ENCODE measurements around the gene DSE.

DSE gene

DNA sequence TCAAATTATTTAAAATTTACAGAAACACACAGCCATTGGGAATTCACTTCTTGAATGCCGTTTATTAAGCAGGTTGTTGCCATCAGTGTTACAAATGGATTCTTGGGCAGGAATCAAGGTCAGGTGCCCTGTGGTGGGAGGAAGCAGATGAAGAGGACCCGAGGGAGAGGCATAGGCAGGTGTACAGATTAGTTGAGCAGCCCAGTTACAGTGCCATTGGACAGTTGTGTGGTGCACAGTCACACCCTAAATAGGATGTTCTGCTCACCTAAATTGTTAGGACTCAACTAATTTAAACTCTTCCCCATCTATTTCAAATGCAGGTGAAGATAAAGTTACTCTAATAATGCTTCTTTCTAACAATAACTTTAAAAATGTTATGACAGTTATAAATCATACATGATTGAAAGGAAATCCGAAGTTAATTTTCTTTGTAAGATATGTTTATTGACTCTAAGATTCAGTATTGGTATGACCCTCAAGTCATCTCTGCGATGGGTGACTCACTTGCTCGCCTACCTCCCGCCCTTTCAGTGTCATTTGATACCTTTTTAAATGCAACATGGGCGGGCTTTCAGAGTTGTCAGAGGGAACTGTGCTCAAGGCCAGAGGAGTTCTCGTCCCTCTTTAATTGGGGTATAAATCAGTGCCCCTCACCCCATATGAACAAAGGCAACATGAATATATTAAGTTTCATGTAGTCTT, 35.1 kb downstream of the DSE start:
- H3K4me1 ChIP-seq (ENCODE audit: control insufficient read depth in 1 of 2, insufficient read depth in 2 of 2, low read length in 2 of 2) = peaks cover 5 to 15% of the 10 kb centered on the region in 2 donors
- no peak overlapping the region for H3K27ac ChIP-seq (ENCODE audit: low read depth, low read length)
- no peak overlapping the region for H3K4me3 ChIP-seq (ENCODE audit: low read depth in 1 of 2, low read length in 2 of 2)
- no peaks in the 10 kb centered on the region for H3K36me3 ChIP-seq (ENCODE audit: control insufficient read depth in 1 of 2, insufficient read depth in 2 of 2, low read length in 2 of 2)
- H3K9me3 ChIP-seq (ENCODE audit: control insufficient read depth in 1 of 2, low read length in 2 of 2) = no peaks in the 10 kb centered on the region
- H3K27me3 ChIP-seq (ENCODE audit: control insufficient read depth in 1 of 2, insufficient read depth in 2 of 2, low read length in 2 of 2) = no peaks in the 10 kb centered on the region
- no peak overlapping the region for H3K9ac ChIP-seq (ENCODE audit: low read depth in 1 of 2, low read length in 2 of 2)

DNA sequence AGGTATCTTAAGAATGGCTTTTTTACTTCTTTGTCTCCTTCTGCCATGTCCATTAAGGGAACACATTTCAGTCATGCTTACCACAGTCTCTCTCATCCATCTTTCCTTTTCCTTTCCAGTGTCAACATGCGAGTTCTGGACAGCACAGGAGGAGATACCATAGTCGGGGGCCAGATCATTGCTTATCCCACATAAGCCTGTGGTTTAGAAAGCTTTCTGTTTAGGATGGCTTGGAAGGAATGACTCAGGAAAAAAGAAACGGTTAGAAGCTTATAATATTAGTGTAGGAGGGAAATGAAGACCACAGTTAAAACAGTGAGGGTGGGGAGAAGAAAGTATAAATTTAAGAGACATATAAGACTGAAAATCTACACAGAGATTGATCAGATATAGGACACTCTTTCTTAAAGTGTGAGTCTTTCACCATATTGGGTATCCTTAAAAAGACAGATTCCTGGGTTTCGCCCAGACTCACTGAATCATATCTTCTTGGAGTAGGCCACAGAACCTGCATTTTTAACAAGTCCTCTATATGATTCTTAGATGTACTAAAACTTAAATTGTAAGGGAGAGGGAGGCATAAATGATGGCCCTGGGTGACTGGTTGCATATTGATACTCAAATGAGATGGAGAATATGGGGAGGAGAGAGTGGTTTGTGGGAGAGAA, 36.1 kb downstream of the DSE start:
- Histone ChIP-seq H3K27me3 (ENCODE audit: control insufficient read depth in 1 of 2, insufficient read depth in 2 of 2, low read length in 2 of 2) (no peaks in the 10 kb centered on the region), H3K9ac (ENCODE audit: low read depth in 1 of 2, low read length in 2 of 2) (no peak overlapping the region), H3K4me3 (ENCODE audit: low read depth in 1 of 2, low read length in 2 of 2) (no peak overlapping the region), H3K36me3 (ENCODE audit: control insufficient read depth in 1 of 2, insufficient read depth in 2 of 2, low read length in 2 of 2) (no peaks in the 10 kb centered on the region), H3K27ac (ENCODE audit: low read depth, low read length) (no peak overlapping the region), H3K4me1 (ENCODE audit: control insufficient read depth in 1 of 2, insufficient read depth in 2 of 2, low read length in 2 of 2) (peaks cover 11 to 20% of the 10 kb centered on the region in 2 donors), H3K9me3 (ENCODE audit: control insufficient read depth in 1 of 2, low read length in 2 of 2) (no peaks in the 10 kb centered on the region)

DNA sequence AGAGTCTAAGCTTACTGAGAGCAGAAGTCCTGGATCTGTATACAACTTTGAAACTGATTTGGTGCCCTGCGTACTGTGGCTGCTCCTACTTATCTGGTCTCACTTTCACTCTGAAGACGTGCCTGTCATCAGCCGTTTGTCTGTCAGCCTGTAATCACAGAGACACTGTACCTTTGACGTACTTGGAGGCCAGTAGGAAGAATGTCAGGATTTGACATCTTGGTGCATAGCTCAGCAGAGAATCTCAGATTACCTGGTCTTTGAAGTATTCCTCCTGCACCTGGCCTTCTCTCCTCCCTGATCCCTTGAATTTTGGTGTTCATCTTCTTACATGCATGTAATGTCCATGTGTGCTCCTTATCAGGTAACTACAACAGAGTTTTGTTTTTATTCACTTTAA, 37.7 kb downstream of the DSE start:
- no peak overlapping the region for H3K9ac ChIP-seq (ENCODE audit: low read depth in 1 of 2, low read length in 2 of 2)
- no peaks in the 10 kb centered on the region for H3K27me3 ChIP-seq (ENCODE audit: control insufficient read depth in 1 of 2, insufficient read depth in 2 of 2, low read length in 2 of 2)
- H3K4me1 ChIP-seq (ENCODE audit: control insufficient read depth in 1 of 2, insufficient read depth in 2 of 2, low read length in 2 of 2) = peaks cover 11 to 20% of the 10 kb centered on the region in 2 donors
- H3K36me3 ChIP-seq (ENCODE audit: control insufficient read depth in 1 of 2, insufficient read depth in 2 of 2, low read length in 2 of 2) = no peaks in the 10 kb centered on the region
- H3K27ac ChIP-seq (ENCODE audit: low read depth, low read length) = no peak overlapping the region
- H3K4me3 ChIP-seq (ENCODE audit: low read depth in 1 of 2, low read length in 2 of 2) = no peak overlapping the region
- H3K9me3 ChIP-seq (ENCODE audit: control insufficient read depth in 1 of 2, low read length in 2 of 2) = no peaks in the 10 kb centered on the region

DNA sequence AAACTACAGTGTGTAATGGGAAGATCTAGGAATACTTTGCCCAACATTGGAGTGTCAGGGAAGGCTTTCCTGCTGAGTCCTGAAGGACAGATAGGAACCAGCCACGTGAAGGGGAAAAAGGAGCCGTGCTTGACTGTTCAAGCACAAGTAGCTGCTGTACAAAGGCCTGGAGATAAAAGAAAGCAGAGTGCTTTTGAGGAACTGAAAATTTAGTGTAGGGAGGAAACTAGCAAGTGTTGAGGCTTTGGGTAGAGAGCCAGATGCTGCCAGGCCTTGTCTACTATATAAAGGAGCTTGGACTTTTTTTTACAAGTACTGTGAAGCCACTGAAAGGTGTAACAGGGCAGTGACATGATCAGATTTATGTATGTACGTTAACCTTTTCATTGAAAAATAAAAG, 39.0 kb downstream of the DSE start:
- Histone ChIP-seq H3K9ac (ENCODE audit: low read depth in 1 of 2, low read length in 2 of 2) (no peak overlapping the region), H3K4me3 (ENCODE audit: low read depth in 1 of 2, low read length in 2 of 2) (no peak overlapping the region), H3K4me1 (ENCODE audit: control insufficient read depth in 1 of 2, insufficient read depth in 2 of 2, low read length in 2 of 2) (peaks cover 11 to 15% of the 10 kb centered on the region in 2 donors), H3K9me3 (ENCODE audit: control insufficient read depth in 1 of 2, low read length in 2 of 2) (no peaks in the 10 kb centered on the region), H3K27ac (ENCODE audit: low read depth, low read length) (no peak overlapping the region), H3K27me3 (ENCODE audit: control insufficient read depth in 1 of 2, insufficient read depth in 2 of 2, low read length in 2 of 2) (no peaks in the 10 kb centered on the region), H3K36me3 (ENCODE audit: control insufficient read depth in 1 of 2, insufficient read depth in 2 of 2, low read length in 2 of 2) (no peaks in the 10 kb centered on the region)

DNA sequence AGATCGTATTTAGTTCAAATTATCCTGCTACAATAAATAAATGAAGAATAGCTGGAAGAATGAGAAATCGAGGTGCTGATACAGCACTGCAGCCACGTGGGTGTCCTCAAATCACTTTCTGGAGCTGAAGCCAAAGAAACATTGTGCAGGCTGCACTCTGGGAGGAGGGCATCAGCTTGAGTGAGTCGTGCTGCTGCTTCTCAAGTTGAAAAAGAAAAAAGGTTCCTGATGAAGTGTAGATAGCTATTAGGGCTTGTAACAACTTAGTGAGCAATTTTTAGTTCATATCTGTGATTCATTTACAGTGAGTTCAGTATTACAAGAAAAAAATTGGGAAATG, 40.5 kb downstream of the DSE start:
- H3K27ac ChIP-seq (ENCODE audit: low read depth, low read length) = no peak overlapping the region
- no peaks in the 10 kb centered on the region for H3K36me3 ChIP-seq (ENCODE audit: control insufficient read depth in 1 of 2, insufficient read depth in 2 of 2, low read length in 2 of 2)
- peaks cover 7% of the 10 kb centered on the region in 2 donors for H3K4me1 ChIP-seq (ENCODE audit: control insufficient read depth in 1 of 2, insufficient read depth in 2 of 2, low read length in 2 of 2)
- no peaks in the 10 kb centered on the region for H3K9me3 ChIP-seq (ENCODE audit: control insufficient read depth in 1 of 2, low read length in 2 of 2)
- H3K4me3 ChIP-seq (ENCODE audit: low read depth in 1 of 2, low read length in 2 of 2) = no peak overlapping the region
- H3K9ac ChIP-seq (ENCODE audit: low read depth in 1 of 2, low read length in 2 of 2) = no peak overlapping the region
- H3K27me3 ChIP-seq (ENCODE audit: control insufficient read depth in 1 of 2, insufficient read depth in 2 of 2, low read length in 2 of 2) = no peaks in the 10 kb centered on the region

DNA sequence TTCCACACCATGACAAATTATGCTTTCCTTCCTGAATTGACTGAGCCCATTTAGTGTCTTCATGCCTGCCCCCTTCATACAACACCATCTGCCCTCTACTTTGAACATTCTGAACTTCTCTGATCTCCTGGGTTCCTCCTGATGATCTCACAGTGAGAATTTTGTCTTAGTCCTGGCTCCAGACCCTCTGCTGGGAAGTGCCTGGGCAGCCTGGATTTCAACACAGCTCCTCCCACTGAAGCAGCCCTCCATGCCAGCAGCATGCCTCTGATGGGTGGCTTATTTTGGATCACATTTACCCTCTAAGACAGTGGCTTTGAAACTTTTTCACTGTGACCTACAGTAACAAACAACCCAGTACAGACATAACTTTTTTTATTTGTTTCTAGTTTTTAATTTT, 41.5 kb downstream of the DSE start:
- H3K27ac ChIP-seq (ENCODE audit: low read depth, low read length) = no peak overlapping the region
- H3K9ac ChIP-seq (ENCODE audit: low read depth in 1 of 2, low read length in 2 of 2) = no peak overlapping the region

DNA sequence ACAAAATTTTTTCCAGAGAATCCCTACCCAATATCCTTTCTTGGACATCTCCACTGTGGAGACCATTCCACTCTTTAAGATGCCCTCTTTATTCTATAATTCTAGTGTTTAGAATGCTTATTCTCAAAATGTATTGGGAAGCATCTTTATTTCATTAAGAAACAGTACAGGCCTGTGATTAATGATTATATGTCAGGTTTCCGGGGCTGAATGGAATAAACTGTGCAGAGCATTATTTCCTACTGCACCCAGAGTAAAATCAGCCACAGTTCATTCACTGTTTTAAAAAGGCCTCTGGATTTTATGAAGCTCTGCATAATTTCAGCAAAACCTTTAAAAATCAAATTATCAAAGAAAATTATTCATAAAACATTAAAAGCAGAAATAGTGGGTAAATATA, 42.6 kb downstream of the DSE start:
- no peak overlapping the region for H3K9ac ChIP-seq (ENCODE audit: low read depth in 1 of 2, low read length in 2 of 2)
- no peaks in the 10 kb centered on the region for H3K27me3 ChIP-seq (ENCODE audit: control insufficient read depth in 1 of 2, insufficient read depth in 2 of 2, low read length in 2 of 2)
- no peak overlapping the region for H3K27ac ChIP-seq (ENCODE audit: low read depth, low read length)
- H3K4me3 ChIP-seq (ENCODE audit: low read depth in 1 of 2, low read length in 2 of 2) = no peak overlapping the region
- H3K4me1 ChIP-seq (ENCODE audit: control insufficient read depth in 1 of 2, insufficient read depth in 2 of 2, low read length in 2 of 2) = peaks cover 7% of the 10 kb centered on the region in 2 donors
- H3K9me3 ChIP-seq (ENCODE audit: control insufficient read depth in 1 of 2, low read length in 2 of 2) = no peaks in the 10 kb centered on the region
- H3K36me3 ChIP-seq (ENCODE audit: control insufficient read depth in 1 of 2, insufficient read depth in 2 of 2, low read length in 2 of 2) = no peaks in the 10 kb centered on the region

More for the DNA sequence above, 41.5 kb downstream of the DSE start:
- Histone ChIP-seq H3K4me1 (ENCODE audit: control insufficient read depth in 1 of 2, insufficient read depth in 2 of 2, low read length in 2 of 2) (peaks cover 7% of the 10 kb centered on the region in 2 donors), H3K36me3 (ENCODE audit: control insufficient read depth in 1 of 2, insufficient read depth in 2 of 2, low read length in 2 of 2) (no peaks in the 10 kb centered on the region), H3K4me3 (ENCODE audit: low read depth in 1 of 2, low read length in 2 of 2) (no peak overlapping the region), H3K9me3 (ENCODE audit: control insufficient read depth in 1 of 2, low read length in 2 of 2) (no peaks in the 10 kb centered on the region), H3K27me3 (ENCODE audit: control insufficient read depth in 1 of 2, insufficient read depth in 2 of 2, low read length in 2 of 2) (no peaks in the 10 kb centered on the region)

DNA sequence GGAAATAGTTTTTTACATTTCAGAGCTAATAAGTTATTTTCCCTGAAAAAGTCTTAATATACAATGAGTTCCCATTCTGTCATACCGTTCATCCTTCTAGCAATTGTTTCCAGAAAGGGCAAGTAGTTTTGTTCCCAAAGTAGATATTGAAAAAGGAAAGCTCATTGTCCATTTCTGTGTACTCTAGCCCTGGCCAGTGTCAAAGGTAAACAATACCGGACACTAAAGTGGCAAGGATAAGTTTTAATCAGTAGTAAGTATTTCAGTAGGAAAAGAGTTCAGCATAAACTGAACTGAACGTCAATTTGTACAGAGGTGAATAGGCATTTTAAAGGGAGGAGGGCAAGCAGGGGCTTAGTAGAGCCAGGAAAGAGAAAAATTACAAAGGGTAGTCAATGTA, 46.9 kb downstream of the DSE start:
- Histone ChIP-seq H3K9me3 (ENCODE audit: control insufficient read depth in 1 of 2, low read length in 2 of 2) (no peaks in the 10 kb centered on the region), H3K27ac (ENCODE audit: low read depth, low read length) (no peak overlapping the region), H3K27me3 (ENCODE audit: control insufficient read depth in 1 of 2, insufficient read depth in 2 of 2, low read length in 2 of 2) (no peaks in the 10 kb centered on the region), H3K36me3 (ENCODE audit: control insufficient read depth in 1 of 2, insufficient read depth in 2 of 2, low read length in 2 of 2) (no peaks in the 10 kb centered on the region), H3K4me1 (ENCODE audit: control insufficient read depth in 1 of 2, insufficient read depth in 2 of 2, low read length in 2 of 2) (no peaks in the 10 kb centered on the region), H3K9ac (ENCODE audit: low read depth in 1 of 2, low read length in 2 of 2) (no peak overlapping the region), H3K4me3 (ENCODE audit: low read depth in 1 of 2, low read length in 2 of 2) (no peak overlapping the region)

DNA sequence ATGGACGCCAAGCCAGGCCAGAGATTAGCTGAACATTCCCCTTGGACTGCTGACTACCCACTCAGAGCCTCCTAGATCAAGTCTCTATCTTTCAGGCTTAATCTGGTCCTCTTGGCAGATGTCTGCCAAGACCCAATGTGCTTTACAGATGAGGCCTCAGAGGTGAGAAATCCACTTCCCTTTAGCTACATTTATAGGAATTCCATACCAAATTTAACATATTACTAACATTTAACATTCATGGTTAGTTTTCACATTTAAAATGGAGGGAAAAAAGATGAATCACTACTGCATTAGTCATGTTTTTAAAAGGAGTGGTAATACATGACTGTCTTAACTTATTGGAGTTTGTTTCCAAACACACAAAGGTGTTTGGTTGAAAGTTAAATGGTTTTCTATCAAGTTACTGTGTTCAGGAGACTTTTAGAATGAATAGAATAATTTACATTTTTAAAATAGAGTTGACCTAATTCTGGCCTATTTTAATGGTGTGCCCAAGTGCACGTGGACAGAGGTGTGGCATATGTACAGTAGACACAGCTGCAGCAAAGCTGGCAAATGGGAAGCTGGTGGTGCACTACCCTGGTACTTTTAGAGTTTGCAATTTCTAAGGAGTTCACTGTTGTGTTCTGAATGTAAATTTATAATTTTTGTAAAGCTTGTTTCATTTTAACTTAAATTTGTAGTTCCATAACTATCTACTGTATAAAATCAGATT, 48.5 kb downstream of the DSE start:
- Histone ChIP-seq H3K4me3 (ENCODE audit: low read depth in 1 of 2, low read length in 2 of 2) (no peak overlapping the region), H3K27ac (ENCODE audit: low read depth, low read length) (no peak overlapping the region), H3K9ac (ENCODE audit: low read depth in 1 of 2, low read length in 2 of 2) (no peak overlapping the region), H3K36me3 (ENCODE audit: control insufficient read depth in 1 of 2, insufficient read depth in 2 of 2, low read length in 2 of 2) (no peaks in the 10 kb centered on the region), H3K9me3 (ENCODE audit: control insufficient read depth in 1 of 2, low read length in 2 of 2) (no peaks in the 10 kb centered on the region), H3K4me1 (ENCODE audit: control insufficient read depth in 1 of 2, insufficient read depth in 2 of 2, low read length in 2 of 2) (no peaks in the 10 kb centered on the region), H3K27me3 (ENCODE audit: control insufficient read depth in 1 of 2, insufficient read depth in 2 of 2, low read length in 2 of 2) (no peaks in the 10 kb centered on the region)

DNA sequence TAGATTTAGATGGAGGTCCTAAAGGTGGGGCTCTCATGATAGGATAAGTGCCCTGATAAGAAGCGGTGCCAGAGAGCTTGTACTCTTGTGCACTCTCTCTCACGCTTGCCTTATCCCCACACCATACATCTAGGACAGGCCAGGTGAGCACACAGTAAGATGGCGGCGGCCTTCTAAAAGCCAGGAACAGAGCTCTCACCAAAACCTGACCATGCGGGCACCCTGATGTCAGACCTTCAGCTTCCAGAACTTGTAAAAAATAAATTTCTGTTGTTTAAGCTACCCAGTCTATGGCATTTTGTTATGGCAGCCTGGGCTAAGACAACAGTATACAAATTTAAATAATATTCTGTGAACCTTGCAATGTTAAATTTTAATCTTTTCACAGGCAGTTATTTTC, 49.6 kb downstream of the DSE start:
- Histone ChIP-seq H3K27me3 (ENCODE audit: control insufficient read depth in 1 of 2, insufficient read depth in 2 of 2, low read length in 2 of 2) (no peaks in the 10 kb centered on the region), H3K4me3 (ENCODE audit: low read depth in 1 of 2, low read length in 2 of 2) (no peak overlapping the region), H3K36me3 (ENCODE audit: control insufficient read depth in 1 of 2, insufficient read depth in 2 of 2, low read length in 2 of 2) (no peaks in the 10 kb centered on the region), H3K4me1 (ENCODE audit: control insufficient read depth in 1 of 2, insufficient read depth in 2 of 2, low read length in 2 of 2) (no peaks in the 10 kb centered on the region), H3K27ac (ENCODE audit: low read depth, low read length) (no peak overlapping the region), H3K9ac (ENCODE audit: low read depth in 1 of 2, low read length in 2 of 2) (no peak overlapping the region), H3K9me3 (ENCODE audit: control insufficient read depth in 1 of 2, low read length in 2 of 2) (no peaks in the 10 kb centered on the region)

All from duodenal mucosa (tissue), 2 donors.